Breast epithelium (tissue), 3 donors: ENCODE results near the gene ZMIZ1.

Source experiments
- POLR2A ChIP-seq: fragments of 450-650 bp; IDR thresholded peaks from one replicate; pipeline ENCODE4 v1.6.1; 2016; ENCODE audit warnings: antibody characterized with exemption, mild to moderate bottlenecking, moderate library complexity
- POLR2AphosphoS5 ChIP-seq, 3 donors: sonication (generic); formaldehyde crosslinking; IDR thresholded peaks; one replicate each; pipeline ENCODE4 v1.6.1; 2017; ENCODE audit warnings: antibody characterized with exemption in 3 of 3
- TF ChIP-seq, protein P1 (sequence below), 3 donors: fragments of 450-650 bp; IDR thresholded peaks; one replicate each; pipeline ENCODE4 v1.5.1; 2016 to 2017; ENCODE audit warnings: antibody characterized with exemption in 3 of 3, mild to moderate bottlenecking in 3 of 3, moderate library complexity in 3 of 3

- no peak for TF ChIP-seq POLR2AphosphoS5 (IDR thresholded peaks at IDR 0.05)
- TF ChIP-seq, protein P1, sequence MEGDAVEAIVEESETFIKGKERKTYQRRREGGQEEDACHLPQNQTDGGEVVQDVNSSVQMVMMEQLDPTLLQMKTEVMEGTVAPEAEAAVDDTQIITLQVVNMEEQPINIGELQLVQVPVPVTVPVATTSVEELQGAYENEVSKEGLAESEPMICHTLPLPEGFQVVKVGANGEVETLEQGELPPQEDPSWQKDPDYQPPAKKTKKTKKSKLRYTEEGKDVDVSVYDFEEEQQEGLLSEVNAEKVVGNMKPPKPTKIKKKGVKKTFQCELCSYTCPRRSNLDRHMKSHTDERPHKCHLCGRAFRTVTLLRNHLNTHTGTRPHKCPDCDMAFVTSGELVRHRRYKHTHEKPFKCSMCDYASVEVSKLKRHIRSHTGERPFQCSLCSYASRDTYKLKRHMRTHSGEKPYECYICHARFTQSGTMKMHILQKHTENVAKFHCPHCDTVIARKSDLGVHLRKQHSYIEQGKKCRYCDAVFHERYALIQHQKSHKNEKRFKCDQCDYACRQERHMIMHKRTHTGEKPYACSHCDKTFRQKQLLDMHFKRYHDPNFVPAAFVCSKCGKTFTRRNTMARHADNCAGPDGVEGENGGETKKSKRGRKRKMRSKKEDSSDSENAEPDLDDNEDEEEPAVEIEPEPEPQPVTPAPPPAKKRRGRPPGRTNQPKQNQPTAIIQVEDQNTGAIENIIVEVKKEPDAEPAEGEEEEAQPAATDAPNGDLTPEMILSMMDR (IDR thresholded peaks at IDR 0.05), result no peak
- TF ChIP-seq POLR2A, result no peak
Measured at GRCh38 chr10:79063661-79064492, 4.9 kb upstream of the ZMIZ1 start.
